MM.1S (cell line): ENCODE results near the gene ATP8B1.

ENCODE experiments used
- DNase-seq: peaks from one replicate; pipeline ENCODE4 v3.0.0-alpha.2; 2015
- H2AFZ ChIP-seq: fragments of 300-600 bp; sonication (generic); 2 replicates; pipeline ENCODE4 v1.6.0; 2016; ENCODE audit warnings: antibody characterized with exemption, low read length
- H3F3A ChIP-seq: fragments of 300-600 bp; sonication (generic); 2 replicates; pipeline ENCODE4 v1.6.1; 2016; ENCODE audit warnings: mild to moderate bottlenecking, antibody characterized with exemption, low read length, moderate library complexity, mixed read lengths; ENCODE audit not compliant: insufficient read depth
- H3K27ac ChIP-seq: fragments of 300-600 bp; sonication (generic); 2 replicates; pipeline ENCODE4 v1.5.1; 2016; ENCODE audit warnings: mild to moderate bottlenecking, low read length
- H3K27me3 ChIP-seq: fragments of 300-600 bp; sonication (generic); replicated peaks from 2 replicates; pipeline ENCODE4 v1.6.0; 2016; ENCODE audit warnings: low read length; ENCODE audit not compliant: insufficient read depth
- H3K36me3 ChIP-seq: fragments of 300-600 bp; sonication (generic); replicated peaks from 2 replicates; pipeline ENCODE4 v1.6.1; 2016; ENCODE audit warnings: mild to moderate bottlenecking, low read length, mixed read lengths; ENCODE audit not compliant: insufficient read depth
- H3K4me1 ChIP-seq: fragments of 300-600 bp; sonication (generic); 2 replicates; pipeline ENCODE4 v1.6.1; 2016; ENCODE audit warnings: low read length, mixed read lengths
- H3K4me2 ChIP-seq: fragments of 300-600 bp; sonication (generic); 2 replicates; pipeline ENCODE4 v1.6.0; 2016; ENCODE audit warnings: low read depth, low read length
- H3K4me3 ChIP-seq: fragments of 300-600 bp; sonication (generic); 2 replicates; pipeline ENCODE4 v1.5.1; 2016; ENCODE audit warnings: low read length, mixed read lengths
- H3K79me2 ChIP-seq: fragments of 300-600 bp; sonication (generic); 2 replicates; pipeline ENCODE4 v1.6.1; 2016; ENCODE audit warnings: mixed run types, low read length, mixed read lengths
- H3K9ac ChIP-seq: fragments of 300-600 bp; sonication (generic); 2 replicates; pipeline ENCODE4 v1.6.1; 2016; ENCODE audit warnings: low read length, mixed read lengths
- H3K9me2 ChIP-seq: fragments of 300-600 bp; sonication (generic); replicated peaks from 2 replicates; pipeline ENCODE4 v1.6.1; 2016; ENCODE audit warnings: mild to moderate bottlenecking, low read length, mixed read lengths; ENCODE audit not compliant: insufficient read depth
- H3K9me3 ChIP-seq: fragments of 300-600 bp; sonication (generic); replicated peaks from 2 replicates; pipeline ENCODE4 v1.6.1; 2016; ENCODE audit warnings: mild to moderate bottlenecking, low read length, mixed read lengths; ENCODE audit not compliant: insufficient read depth
- H4K20me1 ChIP-seq: fragments of 300-600 bp; sonication (generic); 2 replicates; pipeline ENCODE4 v1.6.1; 2016; ENCODE audit warnings: mild to moderate bottlenecking, low read length, moderate library complexity, mixed read lengths; ENCODE audit not compliant: insufficient read depth
- CTCF ChIP-seq: fragments of 300-600 bp; sonication (generic); IDR thresholded peaks from 2 replicates; pipeline ENCODE4 v1.5.1; 2016; ENCODE audit warnings: antibody characterized with exemption, low read length, mixed read lengths
- EZH2 ChIP-seq: fragments of 300-600 bp; sonication (generic); optimal IDR thresholded peaks from 2 replicates; pipeline ENCODE3; 2017; ENCODE audit warnings: low read depth, mild to moderate bottlenecking, antibody characterized with exemption, low read length, mixed read lengths
- EZH2phosphoT487 ChIP-seq: fragments of 300-600 bp; sonication (generic); IDR thresholded peaks from 2 replicates; pipeline ENCODE4 v1.6.1; 2018; ENCODE audit warnings: antibody characterized with exemption, low read length

ATP8B1 gene

GRCh38 chr18:57651914-57652313 is 151.2 kb downstream of the ATP8B1 start:
- no peak for DNase-seq
- Histone ChIP-seq H3K4me3 (no peak overlapping the region), H3K79me2 (no peaks in the 10 kb centered on the region), H2AFZ (no peak overlapping the region), H3K27me3 (no peaks in the 10 kb centered on the region), H3K4me1 (no peaks in the 10 kb centered on the region), H3F3A (no peaks in the 10 kb centered on the region), H3K9ac (no peak overlapping the region), H4K20me1 (no peaks in the 10 kb centered on the region), H3K4me2 (no peak overlapping the region), H3K27ac (no peak overlapping the region), H3K36me3 (no peaks in the 10 kb centered on the region), H3K9me2 (no peaks in the 10 kb centered on the region), H3K9me3 (no peaks in the 10 kb centered on the region)
- TF ChIP-seq CTCF: no peak
- TF ChIP-seq EZH2: no peak
- TF ChIP-seq EZH2phosphoT487: no peak

GRCh38 chr18:57649556-57650500 is 153.3 kb downstream of the ATP8B1 start:
- no peaks in the 10 kb centered on the region for H3K9me2 ChIP-seq
- no peak for DNase-seq
- no peaks in the 10 kb centered on the region for H4K20me1 ChIP-seq
- no peaks in the 10 kb centered on the region for H3K79me2 ChIP-seq
- no peak overlapping the region for H3K4me2 ChIP-seq
- H2AFZ ChIP-seq: no peak overlapping the region
- H3F3A ChIP-seq: no peaks in the 10 kb centered on the region
- H3K36me3 ChIP-seq: no peaks in the 10 kb centered on the region
- H3K27me3 ChIP-seq: no peaks in the 10 kb centered on the region
- no peak overlapping the region for H3K4me3 ChIP-seq
- no peak for TF ChIP-seq EZH2
- no peak for TF ChIP-seq CTCF
- TF ChIP-seq EZH2phosphoT487: no peak
- H3K9ac ChIP-seq: no peak overlapping the region
- no peaks in the 10 kb centered on the region for H3K4me1 ChIP-seq
- no peak overlapping the region for H3K27ac ChIP-seq
- no peaks in the 10 kb centered on the region for H3K9me3 ChIP-seq

- H3K79me2 ChIP-seq: no peaks in the 10 kb centered on the region
- no peaks in the 10 kb centered on the region for H4K20me1 ChIP-seq
- H3K9ac ChIP-seq: no peak overlapping the region
- H3K4me2 ChIP-seq: no peak overlapping the region
- no peak overlapping the region for H2AFZ ChIP-seq
- H3F3A ChIP-seq: no peaks in the 10 kb centered on the region
- DNase-seq: no peak
- H3K4me1 ChIP-seq: no peaks in the 10 kb centered on the region
- H3K9me3 ChIP-seq: no peaks in the 10 kb centered on the region
- H3K27me3 ChIP-seq: no peaks in the 10 kb centered on the region
- H3K27ac ChIP-seq: no peak overlapping the region
- no peaks in the 10 kb centered on the region for H3K9me2 ChIP-seq
- no peaks in the 10 kb centered on the region for H3K36me3 ChIP-seq
- H3K4me3 ChIP-seq: no peak overlapping the region
- TF ChIP-seq EZH2phosphoT487 (no peak), EZH2 (no peak), CTCF (no peak)
Observed at GRCh38 chr18:57648414-57648813, 154.7 kb downstream of the ATP8B1 start.
